Measurements from ENCODE around the gene FLG2. TPM values are rescaled to one million over a fixed set of nuclear protein-coding genes. Genes with fewer than 3 reads are reported as not detected.
"Not testable (repeated sequence)": the region's sequence is repeated elsewhere in the genome, so short reads cannot be mapped to it uniquely, and the experiment has no call there.

FLG2 gene
- polyA plus RNA-seq, 12 donors, result 0.03 to 0.17 (median 0.05) TPM; not detected in 4

DNA sequence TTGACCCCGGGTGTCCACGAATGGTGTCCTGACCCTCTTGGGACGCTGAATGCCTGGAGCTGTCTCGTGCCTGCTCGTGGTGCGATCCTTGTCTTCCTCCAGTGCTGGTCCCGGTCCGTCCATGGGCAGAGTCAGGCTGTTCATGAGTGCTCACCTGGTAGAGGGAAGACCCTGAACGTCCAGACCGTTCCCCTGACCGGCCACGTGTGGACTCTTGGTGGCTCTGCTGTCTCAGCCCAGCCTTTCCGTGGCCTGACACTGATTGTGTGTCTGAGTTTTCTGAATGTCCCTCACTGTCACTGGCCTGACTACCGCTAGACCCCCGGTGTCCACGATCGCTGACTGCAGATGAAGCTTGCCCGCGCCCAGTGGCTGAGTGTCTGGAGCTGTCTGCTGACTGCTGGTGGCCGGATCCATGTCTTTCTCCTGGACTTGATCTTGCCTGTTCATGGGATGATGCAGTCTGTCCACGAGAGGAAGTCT lies 46.4 kb downstream of the FLG2 start:
- DNase-seq, result no peak

GRCh38 chr1:152312169-152312568 lies 47.6 kb downstream of the FLG2 start:
- DNase-seq, result not testable (repeated sequence)

DNA sequence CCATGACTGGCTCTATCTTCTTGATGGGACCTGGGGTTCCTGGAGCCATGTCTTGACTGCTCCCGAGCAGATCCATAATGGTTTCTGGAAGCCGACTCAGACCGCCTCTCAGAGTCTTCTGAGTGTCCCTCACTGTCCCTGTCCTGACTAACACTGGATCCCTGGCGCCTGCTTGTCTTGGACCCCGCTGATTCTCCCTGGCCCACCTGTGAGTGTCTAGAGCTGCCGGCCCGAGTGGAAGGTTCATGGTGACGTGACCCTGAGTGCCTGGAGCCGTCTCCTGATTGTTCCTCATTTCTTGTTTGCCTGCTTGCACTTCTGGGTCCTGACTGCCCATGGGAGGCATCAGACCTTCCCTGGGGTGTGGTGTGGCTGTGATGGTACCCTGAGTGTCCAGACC lies 49.9 kb downstream of the FLG2 start:
- DNase-seq, result no peak

- DNase-seq, result not testable (repeated sequence)
Measured at GRCh38 chr1:152309320-152309901, 50.4 kb downstream of the FLG2 start.

- DNase-seq, result not testable (repeated sequence)
Measured at GRCh38 chr1:152308758-152309157, 51.0 kb downstream of the FLG2 start.

- not testable (repeated sequence) for DNase-seq
Measured at GRCh38 chr1:152307970-152308369, 51.8 kb downstream of the FLG2 start.

GRCh38 chr1:152306123-152306522 lies 53.7 kb downstream of the FLG2 start:
- DNase-seq, result not testable (repeated sequence)

GRCh38 chr1:152304773-152305172 lies 55.0 kb downstream of the FLG2 start:
- not testable (repeated sequence) for DNase-seq

DNA sequence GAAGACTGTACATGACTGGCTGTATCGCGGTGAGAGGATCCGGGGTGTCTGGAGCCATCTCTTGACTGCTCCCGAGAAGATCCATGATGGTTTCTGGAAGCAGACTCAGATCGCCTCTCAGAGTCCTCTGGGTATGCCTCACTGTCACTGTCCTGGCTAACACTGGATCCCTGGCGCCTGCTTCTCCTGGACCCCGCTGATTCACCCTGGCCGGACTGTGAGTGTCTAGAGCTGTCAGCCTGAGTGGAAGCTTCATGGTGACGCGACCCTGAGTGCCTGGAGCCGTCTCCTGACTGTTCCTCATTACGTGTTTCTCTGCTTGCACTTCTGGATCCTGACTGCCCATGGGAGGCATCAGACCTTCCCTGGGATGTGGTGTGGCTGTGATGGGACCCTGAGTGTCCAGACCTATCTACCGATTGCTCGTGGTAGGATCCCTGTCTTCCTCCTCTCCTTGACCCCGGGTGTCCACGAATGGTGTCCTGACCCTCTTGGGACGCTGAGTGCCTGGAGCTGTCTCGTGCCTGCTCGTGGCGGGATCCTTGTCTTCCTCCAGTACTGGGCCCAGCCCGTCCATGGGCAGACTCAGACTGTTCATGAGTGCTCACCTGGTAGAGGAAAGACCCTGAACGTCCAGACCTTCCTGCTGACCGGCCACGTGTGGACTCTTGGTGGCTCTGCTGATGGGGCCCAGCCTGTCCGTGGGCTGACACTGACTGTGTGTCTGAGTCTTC lies 56.5 kb downstream of the FLG2 start:
- not testable (repeated sequence) for DNase-seq

Other genes with a start within 250 kb of the FLG2 start
- gene TCHH, start 244.6 kb downstream of the FLG2 start, polyA plus RNA-seq (ENCODE audit: insufficient read length in 12 of 12), result under 1 TPM in 6 of 12 donors, not detected in 6; 0.04 to 0.14 (median 0.06) TPM
- gene RPTN, start 200.8 kb downstream of the FLG2 start, polyA plus RNA-seq (ENCODE audit: insufficient read length in 12 of 12), result not detected
- under 1 TPM in 9 of 12 donors, not detected in 3; 0.05 to 0.95 (median 0.16) TPM for gene HRNR, start 135.8 kb downstream of the FLG2 start, polyA plus RNA-seq (ENCODE audit: insufficient read length in 12 of 12)
- under 1 TPM in 10 of 12 donors, not detected in 2; 0.06 to 0.77 (median 0.35) TPM for gene FLG, start 34.8 kb downstream of the FLG2 start, polyA plus RNA-seq (ENCODE audit: insufficient read length in 12 of 12)
- gene CRNN, start 54.3 kb upstream of the FLG2 start, polyA plus RNA-seq (ENCODE audit: insufficient read length in 12 of 12), result not detected
- not detected for gene LCE5A, start 150.8 kb upstream of the FLG2 start, polyA plus RNA-seq (ENCODE audit: insufficient read length in 12 of 12)
- gene CRCT1, start 154.5 kb upstream of the FLG2 start, polyA plus RNA-seq (ENCODE audit: insufficient read length in 12 of 12), result under 1 TPM in 1 of 12 donors, not detected in 11; 0.23 TPM
- gene LCE3E, start 206.8 kb upstream of the FLG2 start, polyA plus RNA-seq (ENCODE audit: insufficient read length in 12 of 12), result not detected
- gene LCE3D, start 220.5 kb upstream of the FLG2 start, polyA plus RNA-seq (ENCODE audit: insufficient read length in 12 of 12), result not detected
- not detected for gene LCE3C, start 240.2 kb upstream of the FLG2 start, polyA plus RNA-seq (ENCODE audit: insufficient read length in 12 of 12)

Data from muscle of arm (tissue), 12 donors.